GM18861 (cell line): ENCODE results near the gene IL23A.
A peak's percentile ranks its signal among the peaks of the same experiment; 100 is the strongest.
"Not testable (repeated sequence)": the region's sequence is repeated elsewhere in the genome, so short reads cannot be mapped to it uniquely, and the experiment has no call there.

Experiments
- ATAC-seq: cut with Tn5 transposase; IDR thresholded peaks from one replicate; pipeline ENCODE4 v1.9.1; 2021; ENCODE audit not compliant: unreplicated experiment

Gene IL23A, protein sequence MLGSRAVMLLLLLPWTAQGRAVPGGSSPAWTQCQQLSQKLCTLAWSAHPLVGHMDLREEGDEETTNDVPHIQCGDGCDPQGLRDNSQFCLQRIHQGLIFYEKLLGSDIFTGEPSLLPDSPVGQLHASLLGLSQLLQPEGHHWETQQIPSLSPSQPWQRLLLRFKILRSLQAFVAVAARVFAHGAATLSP

DNA sequence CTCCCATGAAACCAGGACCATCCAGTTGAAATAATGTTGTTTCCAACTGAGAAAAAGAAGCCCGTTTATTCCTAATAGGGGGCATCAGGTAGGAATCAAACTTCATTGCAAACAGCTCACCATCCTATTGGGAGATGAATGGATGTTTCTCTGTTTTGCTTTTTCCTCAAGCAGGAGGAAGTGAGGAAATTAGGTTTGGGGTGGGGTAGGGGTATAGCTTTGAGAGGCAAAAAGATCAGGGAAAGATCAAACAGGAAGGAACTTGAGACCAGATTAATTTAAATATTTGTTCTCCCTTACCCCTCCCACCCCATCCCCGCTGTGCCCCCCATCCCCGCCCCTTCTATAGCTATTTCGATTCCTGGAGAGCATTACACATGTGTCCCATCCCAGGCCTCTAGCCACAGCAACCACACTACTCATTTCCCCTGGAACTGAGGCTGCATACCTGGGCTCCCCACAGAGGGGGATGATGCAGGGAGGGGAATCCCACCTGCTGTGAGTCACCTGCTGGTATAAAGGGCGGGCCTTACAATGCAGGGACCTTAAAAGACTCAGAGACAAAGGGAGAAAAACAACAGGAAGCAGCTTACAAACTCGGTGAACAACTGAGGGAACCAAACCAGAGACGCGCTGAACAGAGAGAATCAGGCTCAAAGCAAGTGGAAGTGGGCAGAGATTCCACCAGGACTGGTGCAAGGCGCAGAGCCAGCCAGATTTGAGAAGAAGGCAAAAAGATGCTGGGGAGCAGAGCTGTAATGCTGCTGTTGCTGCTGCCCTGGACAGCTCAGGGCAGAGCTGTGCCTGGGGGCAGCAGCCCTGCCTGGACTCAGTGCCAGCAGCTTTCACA is at the start of gene IL23A:
Gene IL23A, plus strand, starts transcription at position 577 of the 850 bp plus-strand sequence. Its CDS starts 161 bp downstream, at position 738.
- ATAC-seq, result no peak

DNA sequence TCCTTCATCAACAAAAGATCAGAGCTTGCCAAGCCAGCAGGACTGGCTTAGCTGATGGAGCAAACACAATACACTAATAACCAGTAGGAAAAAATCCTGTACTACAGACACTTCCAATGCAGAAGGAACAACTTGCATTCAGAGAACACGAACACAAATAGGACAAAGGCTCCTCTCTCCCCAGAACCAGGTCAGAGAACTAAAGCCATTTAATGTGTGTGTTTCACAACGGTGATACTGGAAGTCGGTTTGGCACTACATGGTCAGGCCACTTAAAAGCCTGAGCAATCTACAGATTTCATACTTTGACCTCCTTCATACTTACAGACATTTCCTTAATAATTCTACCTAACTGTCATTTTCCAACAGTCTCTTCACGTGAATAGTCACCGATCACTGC is 44.9 kb upstream of the IL23A start:
- no peak for ATAC-seq

DNA sequence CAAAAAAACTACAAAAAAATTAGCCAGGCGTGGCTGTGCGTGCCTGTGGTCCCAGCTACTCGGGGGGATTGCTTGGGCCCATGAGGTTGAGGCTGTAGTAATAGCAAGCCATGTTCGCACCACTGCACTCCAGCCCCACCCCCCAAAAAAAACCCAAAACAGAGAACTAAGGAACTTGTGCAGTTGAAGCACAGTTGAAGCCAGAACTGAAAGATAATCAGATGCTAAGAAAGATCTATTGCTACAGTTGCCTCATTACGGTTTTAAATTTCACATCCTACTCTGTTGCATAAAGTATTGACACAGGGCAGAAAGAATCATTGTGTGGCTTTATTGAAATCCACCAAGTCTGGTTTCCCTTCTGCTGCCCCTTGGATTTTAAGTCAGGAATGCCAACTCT is 42.4 kb upstream of the IL23A start:
- no peak for ATAC-seq

DNA sequence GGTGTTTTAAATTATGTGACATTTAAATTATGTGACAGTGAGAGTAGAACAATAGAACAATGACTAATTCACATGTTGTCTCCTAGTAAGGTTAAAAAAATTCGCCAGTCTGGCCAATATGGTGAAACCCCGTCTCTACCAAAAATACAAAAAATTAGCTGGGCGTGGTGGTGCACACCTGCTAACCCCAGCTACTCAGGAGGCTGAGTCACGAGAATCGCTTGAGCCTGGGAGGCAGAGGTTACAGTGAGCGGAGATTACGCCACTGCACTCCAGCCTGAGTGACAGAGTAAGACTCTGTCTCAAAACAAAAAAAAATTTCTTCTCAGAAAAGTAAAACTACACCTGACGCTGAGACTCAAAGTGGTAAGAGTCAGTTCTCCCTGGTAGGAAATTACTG is 41.3 kb upstream of the IL23A start:
- no peak for ATAC-seq

DNA sequence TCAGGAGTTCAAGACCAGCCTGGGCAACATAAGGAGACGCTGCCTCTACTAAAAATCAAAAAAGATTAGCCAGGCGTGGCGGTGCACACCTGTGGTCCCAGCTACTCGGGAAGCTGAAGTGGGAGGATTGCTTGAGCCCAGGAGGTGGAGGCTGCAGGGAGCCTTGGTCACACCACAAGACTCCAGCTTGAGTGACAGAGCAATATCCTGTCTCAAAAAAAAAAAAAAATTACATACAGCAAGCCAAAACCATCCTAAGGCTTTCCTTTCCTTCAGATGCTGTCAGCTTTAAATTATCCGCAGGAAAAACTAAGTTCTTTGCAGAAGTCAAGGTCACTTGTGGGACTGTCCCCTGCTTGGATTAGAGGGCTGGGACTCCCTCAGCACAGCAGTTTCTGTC is 39.9 kb upstream of the IL23A start:
- ATAC-seq, result no peak

DNA sequence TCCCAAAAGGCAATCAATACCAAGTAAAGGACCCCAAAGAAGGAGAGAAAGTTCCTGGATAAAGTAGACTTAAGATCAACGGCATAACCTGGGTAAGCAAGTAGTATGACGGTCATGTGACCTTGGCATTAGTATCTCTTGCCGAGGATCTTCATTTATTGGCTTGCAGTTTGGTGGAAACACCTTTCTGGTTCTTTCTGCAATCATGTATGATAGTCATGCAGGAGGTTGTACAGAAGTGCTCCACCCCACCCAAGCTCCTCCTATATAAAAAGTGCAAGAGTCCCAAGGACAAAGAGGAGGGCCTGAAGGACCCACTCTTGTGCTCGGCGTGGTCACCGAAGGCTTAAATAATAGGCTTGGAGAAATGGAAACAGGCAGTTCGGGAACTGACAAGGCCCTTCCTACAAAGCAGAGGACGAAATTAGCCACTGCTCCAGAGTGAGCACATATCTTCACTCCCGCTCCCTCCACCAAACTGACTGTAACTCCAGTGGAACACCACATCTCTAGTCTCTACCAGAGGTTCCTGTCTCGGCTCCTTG is 39.3 kb upstream of the IL23A start:
- ATAC-seq, result no peak

DNA sequence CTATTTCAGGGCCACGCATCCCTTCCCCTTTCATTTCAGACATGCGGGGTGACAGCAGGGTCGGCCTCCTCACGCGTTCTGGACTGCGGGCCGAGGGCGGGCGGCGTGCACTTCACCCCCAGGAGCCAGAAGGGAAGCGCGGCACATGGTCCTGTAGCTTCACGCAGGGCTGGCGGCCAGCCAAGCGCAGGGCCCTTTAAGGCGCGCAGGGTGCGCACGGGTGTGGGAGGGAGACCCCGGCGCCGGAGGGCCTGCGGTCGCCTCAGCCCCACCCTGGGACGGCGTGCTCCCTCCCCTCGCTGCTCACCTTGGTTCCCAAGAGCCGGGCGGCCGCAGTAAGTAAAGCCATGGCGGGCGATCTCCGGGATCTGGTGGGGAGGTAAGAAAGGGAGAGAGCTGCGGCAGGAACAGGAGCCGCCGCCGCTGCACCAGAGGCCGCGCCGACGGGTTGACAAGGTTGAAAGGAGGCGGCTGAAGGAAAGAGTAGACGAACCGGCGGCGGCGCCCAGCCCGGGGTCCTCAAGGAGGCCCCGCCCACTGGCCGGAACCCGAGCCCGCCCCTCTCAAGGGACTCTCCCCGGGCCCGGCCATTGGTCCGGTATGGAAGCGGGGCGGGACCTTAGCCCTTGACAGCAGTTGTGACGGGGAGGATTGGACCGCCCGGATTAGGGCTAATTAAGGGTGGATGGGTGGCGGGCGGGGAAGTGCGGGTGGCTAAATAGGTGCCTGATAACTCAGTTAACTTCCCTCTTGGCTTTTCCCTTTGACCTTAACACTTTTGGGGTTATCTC is 38.6 kb upstream of the IL23A start, which contains the start of gene CS:
Gene CS, minus strand, starts transcription at position 478 of the 791 bp plus-strand sequence. Its CDS starts 129 bp downstream, at position 349.
- ATAC-seq, result peak; percentile 85

DNA sequence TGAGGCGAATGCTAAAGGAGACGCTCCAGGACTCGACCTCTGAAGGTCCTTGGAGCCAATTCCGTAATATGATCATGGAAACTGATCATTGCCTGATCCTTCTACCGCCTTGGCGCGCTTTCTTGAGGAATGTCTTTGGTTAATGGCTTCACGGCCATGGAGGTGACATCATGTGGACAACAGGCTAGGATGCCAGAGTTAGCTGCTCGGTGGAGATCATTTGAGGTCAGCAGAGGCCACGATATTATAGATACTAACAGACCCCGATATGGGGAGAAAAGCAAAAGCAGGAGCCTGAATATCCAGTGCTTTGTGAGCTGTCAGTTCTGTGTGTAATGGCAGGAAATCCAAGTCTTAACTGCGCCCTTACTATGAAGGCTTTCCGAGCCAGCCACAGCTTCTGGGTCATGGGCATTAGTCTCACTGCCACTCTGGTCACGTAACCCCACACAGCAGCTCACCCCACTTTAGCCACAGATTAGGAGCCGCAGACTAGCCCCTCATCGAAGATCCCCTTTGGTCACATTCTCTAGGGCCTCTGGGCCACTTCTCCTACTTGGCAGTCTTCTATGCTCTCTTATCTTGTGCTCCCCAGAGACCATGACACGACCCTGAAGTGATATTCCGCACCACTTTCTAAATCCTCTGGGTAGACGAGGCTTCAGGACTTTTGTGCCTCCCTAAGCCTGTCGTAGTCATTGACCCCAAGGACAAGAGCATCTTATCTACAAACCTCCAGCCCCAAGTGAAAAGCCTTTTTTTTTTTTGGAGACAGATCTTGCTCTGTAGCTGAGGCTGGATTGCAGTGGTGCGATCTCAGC is 37.8 kb upstream of the IL23A start:
- no peak for ATAC-seq

DNA sequence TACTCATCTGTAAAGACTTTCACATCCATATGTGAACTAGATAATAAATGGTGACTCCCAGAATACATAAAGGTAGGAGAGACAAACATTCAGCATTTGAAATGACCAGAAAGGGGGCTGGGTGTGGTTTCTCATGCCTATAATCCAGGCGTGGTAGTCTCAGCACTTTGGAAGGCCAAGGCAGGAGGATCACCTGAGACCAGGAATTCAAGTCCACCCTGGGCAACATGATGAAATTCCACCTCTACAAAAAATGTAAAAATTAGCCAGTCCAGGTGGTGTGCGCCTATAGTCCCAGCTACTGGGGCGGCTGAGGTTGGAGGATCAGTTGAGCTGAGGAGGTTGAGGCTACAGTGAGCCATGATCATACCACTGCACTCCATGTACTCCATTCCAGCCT is 34.4 kb upstream of the IL23A start:
- ATAC-seq, result no peak

DNA sequence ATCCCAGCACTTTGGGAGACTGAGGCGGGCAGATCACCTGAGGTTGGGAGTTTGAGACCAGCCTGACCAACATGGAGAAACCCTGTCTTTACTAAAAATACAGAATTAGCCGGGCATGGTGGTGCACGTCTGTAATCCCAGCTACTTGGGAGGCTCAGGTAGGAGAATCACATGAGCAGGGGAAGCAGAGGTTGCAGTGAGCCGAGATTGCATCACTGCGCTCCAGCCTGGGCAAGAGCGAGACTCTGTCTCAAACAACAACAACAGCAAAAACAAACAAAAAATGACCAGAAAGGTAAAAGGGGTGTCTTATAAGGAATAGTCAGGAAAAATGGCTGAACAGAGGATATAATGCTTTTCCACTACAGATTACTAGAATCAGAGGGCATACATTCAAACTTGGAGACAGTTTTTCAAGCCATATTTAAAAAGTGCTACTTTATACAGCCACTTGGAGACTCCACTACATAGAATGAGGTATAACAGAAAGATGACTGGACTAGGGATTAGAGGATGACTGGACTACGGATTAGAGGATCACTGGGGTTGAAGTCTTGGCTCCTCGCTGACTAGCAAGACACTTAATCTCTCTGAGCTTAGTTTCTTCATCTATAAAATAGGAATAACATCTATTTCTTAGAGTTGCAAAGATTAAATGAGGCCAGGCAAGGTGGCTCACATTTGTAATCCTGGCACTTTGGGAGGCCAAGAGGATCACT is 33.7 kb upstream of the IL23A start:
- ATAC-seq, result no peak

DNA sequence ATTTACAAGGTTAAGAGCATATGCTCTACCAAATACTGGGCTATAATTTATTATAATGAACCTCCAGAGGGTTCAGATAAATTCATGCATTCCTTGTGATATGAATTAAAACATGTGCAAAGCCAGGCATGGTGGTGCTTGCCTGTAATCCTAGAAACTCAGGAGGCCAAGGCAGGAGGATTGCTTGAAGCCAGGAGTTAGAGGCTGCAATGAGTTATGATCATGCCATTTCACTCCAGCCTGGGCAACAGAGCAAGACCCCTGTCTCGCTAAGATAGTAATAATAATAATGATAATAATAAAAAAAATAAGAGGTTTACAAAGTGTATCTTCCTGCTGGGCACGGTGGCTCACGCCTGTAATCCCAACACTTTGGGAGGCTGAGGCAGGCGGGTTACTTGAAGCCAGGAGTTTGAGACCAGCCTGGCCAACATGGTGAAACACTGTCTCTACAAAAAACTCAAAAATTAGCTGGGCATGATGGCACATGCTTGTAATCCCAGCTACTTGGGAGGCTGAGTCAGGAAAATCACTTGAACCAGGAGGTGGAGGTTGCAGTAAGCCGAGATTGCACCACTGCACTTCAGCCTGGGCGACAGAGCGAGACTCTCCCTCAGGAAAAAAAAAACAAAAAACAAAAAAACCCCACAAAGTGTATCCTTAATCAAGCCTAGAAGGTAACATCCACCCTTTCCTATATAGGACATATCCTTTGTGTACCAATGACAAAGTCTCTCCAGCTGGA is 31.3 kb upstream of the IL23A start:
- ATAC-seq, result no peak

DNA sequence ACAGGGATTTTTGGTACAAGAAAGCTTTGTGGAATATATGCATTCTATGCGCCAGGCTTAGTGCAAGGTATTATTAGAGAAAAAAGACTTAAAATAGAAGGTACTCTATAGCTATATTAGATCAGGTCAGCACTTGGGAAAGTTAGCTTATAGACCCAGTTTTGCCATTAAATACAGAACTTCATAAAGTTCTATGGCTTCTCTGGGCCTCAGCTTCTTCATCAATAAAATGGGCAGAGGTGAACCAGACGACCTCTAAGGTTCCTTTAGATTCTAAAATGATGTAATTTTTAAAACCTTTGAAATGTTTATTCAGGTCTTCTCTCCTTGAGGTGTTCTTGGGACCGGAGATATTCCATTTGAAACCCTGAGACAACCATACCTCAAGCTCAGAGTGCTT is 30.0 kb upstream of the IL23A start:
- ATAC-seq, result no peak

DNA sequence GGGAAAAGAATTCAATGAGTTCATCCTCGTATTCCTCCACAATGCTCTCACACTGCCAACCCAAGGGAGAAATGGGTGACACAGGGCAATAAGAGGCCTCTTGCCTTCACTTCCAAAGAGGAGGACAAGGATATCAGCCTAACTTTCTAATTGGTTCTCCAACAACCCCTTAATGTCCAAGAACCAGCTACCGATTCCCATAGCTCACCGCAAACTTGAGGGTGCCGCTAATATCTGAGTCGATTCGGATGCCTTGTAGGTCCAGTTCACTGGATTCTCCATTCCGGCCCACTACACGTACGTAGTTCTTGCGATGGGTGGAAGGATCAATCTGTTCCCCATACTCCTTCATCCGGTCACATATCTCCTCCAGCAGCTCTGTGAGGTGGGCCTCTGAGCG is 27.7 kb upstream of the IL23A start:
- no peak for ATAC-seq

DNA sequence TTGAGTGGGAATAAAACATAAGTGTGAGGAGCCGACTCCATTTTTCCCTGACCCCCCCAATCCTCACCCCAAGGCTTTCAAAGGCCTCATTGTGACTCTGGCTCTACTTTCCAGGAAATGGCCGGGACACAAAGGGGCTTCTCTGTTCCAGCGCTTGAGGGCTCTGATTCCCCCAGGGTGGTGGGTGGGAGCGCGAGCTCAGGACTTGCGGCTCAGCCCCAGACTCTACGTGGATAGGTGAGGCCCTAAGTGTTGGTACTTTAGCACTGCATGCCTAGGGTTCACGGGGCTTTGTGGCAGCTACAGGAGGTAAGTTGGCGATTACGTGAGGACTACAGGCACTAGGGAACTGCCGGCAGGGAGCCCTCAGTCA is 23.4 kb upstream of the IL23A start:
- ATAC-seq, result no peak

DNA sequence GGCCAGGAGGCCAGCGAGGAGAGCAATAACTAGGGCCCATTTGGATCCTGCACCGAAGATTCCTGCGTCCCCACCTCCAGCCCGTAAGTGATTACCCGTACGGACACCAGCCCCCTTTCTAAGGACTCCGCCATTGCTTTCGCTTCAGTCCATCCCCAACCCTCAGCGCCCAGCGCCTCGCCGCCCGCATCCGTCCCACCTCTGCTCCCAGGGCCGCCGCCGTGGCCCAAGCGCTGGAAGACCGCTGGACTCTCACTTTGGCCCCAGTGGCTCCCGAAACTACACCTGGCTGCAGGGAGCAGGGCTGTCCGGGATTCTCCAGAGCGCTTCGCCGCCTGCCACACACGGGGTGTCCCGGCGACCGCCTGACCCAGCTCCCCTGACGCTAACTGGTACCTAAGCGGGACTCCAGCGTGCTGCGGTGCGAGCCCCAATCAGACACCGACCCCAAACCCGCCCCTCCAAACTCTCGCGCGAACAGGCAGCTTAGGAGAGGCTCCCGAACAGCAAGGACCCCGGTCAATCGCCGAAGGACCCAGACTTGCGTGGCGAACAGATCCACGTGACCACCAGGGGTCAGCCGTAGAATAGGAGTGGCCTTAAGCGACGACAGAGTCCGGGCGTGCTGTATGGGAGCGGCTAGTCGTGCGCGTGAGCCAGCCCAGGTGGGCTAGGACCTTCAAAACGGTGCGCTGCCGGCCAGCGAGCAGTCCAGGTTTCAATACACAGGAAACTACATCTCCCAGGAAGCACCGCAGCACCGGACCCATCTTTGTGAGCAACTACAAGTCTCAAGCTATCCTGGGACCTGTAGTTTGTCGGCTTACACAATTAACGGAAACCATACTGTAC is 22.8 kb upstream of the IL23A start, which contains the start of gene CNPY2:
Gene CNPY2, minus strand, starts transcription at position 367 of the 852 bp plus-strand sequence. CDS start 771 bp downstream, outside the sequence.
- ATAC-seq, result peak; percentile 91

DNA sequence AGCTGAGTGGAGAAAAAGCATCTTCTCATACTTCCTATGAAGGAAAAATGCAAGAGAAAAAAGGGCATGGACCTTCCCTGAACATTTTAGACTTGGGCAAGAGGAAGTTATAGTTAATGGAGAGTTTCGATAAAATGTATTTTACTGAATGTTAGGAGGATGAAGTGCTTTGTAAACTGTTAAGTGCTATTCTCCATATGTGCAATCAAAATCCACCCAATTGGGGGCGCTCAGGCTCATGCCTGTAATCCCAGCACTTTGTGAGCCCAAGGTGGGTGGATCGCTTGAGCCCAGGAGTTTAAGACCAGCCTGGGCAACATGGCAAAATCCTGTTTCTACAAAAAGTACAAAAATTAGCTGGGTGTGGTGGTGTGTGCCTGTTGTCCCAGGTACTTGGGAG is 21.0 kb upstream of the IL23A start:
- ATAC-seq, result no peak

DNA sequence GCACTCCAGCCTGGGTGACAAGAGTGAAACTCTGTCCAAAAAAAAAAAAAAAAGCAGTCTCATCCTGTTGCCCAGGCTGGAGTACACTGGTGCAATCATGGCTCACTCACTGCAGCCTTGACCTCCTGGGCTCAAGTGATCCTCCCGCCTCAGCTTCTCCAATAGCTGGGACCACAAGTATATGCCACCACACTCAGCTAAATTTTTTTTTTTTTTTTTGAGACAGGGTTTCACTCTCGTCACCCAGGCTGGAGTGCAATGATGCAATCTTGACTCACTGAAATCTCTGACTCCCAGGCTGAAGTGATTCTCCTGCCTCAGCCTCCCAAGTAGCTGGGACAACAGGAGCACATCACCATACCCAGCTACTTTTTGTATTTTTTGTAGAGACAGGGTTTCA is 17.7 kb upstream of the IL23A start:
- ATAC-seq, result no peak

DNA sequence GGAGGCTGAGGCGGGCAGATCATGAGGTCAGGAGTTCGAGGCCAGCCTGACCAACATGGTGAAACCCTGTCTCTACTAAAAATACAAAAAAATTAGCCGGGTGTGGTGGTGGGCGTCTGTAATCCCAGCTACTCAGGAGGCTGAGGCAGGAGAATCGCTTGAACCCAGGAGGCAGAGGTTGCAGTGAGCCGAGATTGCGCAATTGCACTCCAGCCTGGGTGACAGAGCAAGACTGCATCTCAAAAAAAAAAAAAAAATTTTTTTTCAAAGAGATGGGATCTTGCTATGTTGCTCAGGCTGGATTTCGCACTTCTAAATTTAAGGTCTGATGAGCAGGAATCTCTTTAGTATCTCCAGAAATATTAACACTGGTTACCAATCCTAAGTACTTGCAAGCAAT is 17.1 kb upstream of the IL23A start:
- not testable (repeated sequence) for ATAC-seq
